Neural progenitor cell (in vitro differentiated cells): ENCODE data around the gene TAC3. TPM values are rescaled to one million over a fixed set of nuclear protein-coding genes. Genes with fewer than 3 reads are reported as not detected.
"Not testable (repeated sequence)": the region's sequence is repeated elsewhere in the genome, so short reads cannot be mapped to it uniquely, and the experiment has no call there.

ENCODE experiments used
- DNase-seq: peaks from one replicate; pipeline ENCODE4 v3.0.0-alpha.2; 2016; ENCODE audit warnings: low spot score
- H2AFZ ChIP-seq: fragments of 200-600 bp; sonication (generic); replicated peaks from 2 replicates; pipeline ENCODE4 v1.6.1; 2016; ENCODE audit warnings: antibody characterized with exemption
- H3F3A ChIP-seq: fragments of 200-600 bp; sonication (generic); 2 replicates; pipeline ENCODE4 v1.6.1; 2016; ENCODE audit warnings: antibody characterized with exemption, low read depth
- H3K27ac ChIP-seq: fragments of 200-600 bp; sonication (generic); 2 replicates; pipeline ENCODE4 v1.5.1; 2016; ENCODE audit warnings: mild to moderate bottlenecking
- H3K27me3 ChIP-seq: fragments of 200-600 bp; sonication (generic); 2 replicates; pipeline ENCODE4 v1.6.1; 2016; ENCODE audit warnings: mild to moderate bottlenecking, moderate library complexity
- H3K36me3 ChIP-seq: fragments of 200-600 bp; sonication (generic); 2 replicates; pipeline ENCODE4 v1.5.1; 2016
- H3K4me1 ChIP-seq: fragments of 200-600 bp; sonication (generic); 2 replicates; pipeline ENCODE4 v1.6.1; 2016; ENCODE audit warnings: mixed run types
- H3K4me2 ChIP-seq: fragments of 200-600 bp; sonication (generic); 2 replicates; pipeline ENCODE4 v1.6.1; 2016
- H3K4me3 ChIP-seq: fragments of 200-600 bp; sonication (generic); 2 replicates; pipeline ENCODE4 v1.5.1; 2016
- H3K79me2 ChIP-seq: fragments of 200-600 bp; sonication (generic); 2 replicates; pipeline ENCODE4 v1.6.1; 2016; ENCODE audit warnings: low read depth
- H3K9ac ChIP-seq: fragments of 200-600 bp; sonication (generic); 2 replicates; pipeline ENCODE4 v1.6.1; 2016
- H3K9me3 ChIP-seq: fragments of 200-600 bp; sonication (generic); 2 replicates; pipeline ENCODE4 v1.5.1; 2016; ENCODE audit warnings: low read depth
- H4K20me1 ChIP-seq: fragments of 200-600 bp; sonication (generic); 2 replicates; pipeline ENCODE4 v1.6.1; 2016; ENCODE audit warnings: low read depth
- H3K27ac Mint-ChIP-seq: 3 replicates; pipeline ENCODE4 v1.8.0; 2021; ENCODE audit warnings: mixed read lengths
- H3K27me3 Mint-ChIP-seq: 2 replicates; pipeline ENCODE4 v1.8.0; 2022; ENCODE audit warnings: low read depth, mild to moderate bottlenecking, inconsistent platforms, moderate library complexity, mixed read lengths; ENCODE audit not compliant: insufficient read depth
- H3K36me3 Mint-ChIP-seq: 3 replicates; pipeline ENCODE4 v1.8.0; 2021; ENCODE audit warnings: mixed read lengths
- H3K4me1 Mint-ChIP-seq: 3 replicates; pipeline ENCODE4 v1.8.0; 2021; ENCODE audit warnings: mixed read lengths
- H3K4me3 Mint-ChIP-seq: 3 replicates; pipeline ENCODE4 v1.8.0; 2021; ENCODE audit warnings: mild to moderate bottlenecking, moderate library complexity, mixed read lengths
- H3K9me3 Mint-ChIP-seq: 3 replicates; pipeline ENCODE4 v1.8.0; 2020; ENCODE audit warnings: mixed read lengths
- EZH2 ChIP-seq: fragments of 200-600 bp; sonication (generic); IDR thresholded peaks from 2 replicates; pipeline ENCODE4 v1.6.1; 2017; ENCODE audit warnings: antibody characterized with exemption, mild to moderate bottlenecking, moderate library complexity
- EZH2phosphoT487 ChIP-seq: fragments of 200-600 bp; sonication (generic); IDR thresholded peaks from 2 replicates; pipeline ENCODE4 v1.6.1; 2017; ENCODE audit warnings: antibody characterized with exemption
- total RNA-seq: library from RNA; depleted of rRNA; stranded (reverse); fragments of >200 nt; gene quantifications from 2 replicates; pipeline ENCODE4 v1.2.3, GENCODE V29; 2015; ENCODE audit warnings: low replicate concordance
- TF ChIP-seq, protein P1 (sequence below): fragments of 200-600 bp; sonication (generic); IDR thresholded peaks from 2 replicates; pipeline ENCODE4 v1.5.1; 2017; ENCODE audit warnings: antibody characterized with exemption, mild to moderate bottlenecking

The TAC3 gene
- total RNA-seq, 1 donor from 2014 or later = 6.0 TPM

DNA sequence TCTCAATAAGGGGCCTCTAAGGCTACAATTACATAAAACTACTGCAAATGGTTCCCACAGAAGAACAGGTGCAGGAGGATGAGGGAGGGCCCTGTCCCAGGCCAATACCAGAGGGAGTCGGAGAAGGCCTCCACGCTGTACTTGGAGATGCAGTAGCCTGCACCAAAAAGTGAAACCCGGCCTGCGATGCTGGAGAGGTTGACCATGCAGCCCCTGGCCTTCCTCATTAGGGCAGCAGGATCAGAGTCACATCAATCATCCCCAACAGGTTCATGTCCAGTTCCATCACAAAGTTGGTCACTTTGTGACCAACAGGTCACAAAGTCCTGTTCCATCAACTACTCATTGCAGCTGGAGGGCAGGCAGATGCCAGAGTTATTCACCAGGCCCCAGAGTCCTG, 32.9 kb downstream of the TAC3 start:
- Mint-ChIP-seq H3K36me3 (no peaks in the 10 kb centered on the region), H3K27ac (no peak overlapping the region), H3K27me3 (no peaks in the 10 kb centered on the region), H3K4me3 (no peak overlapping the region), H3K9me3 (no peaks in the 10 kb centered on the region), H3K4me1 (peaks cover 3% of the 10 kb centered on the region)
- TF ChIP-seq EZH2phosphoT487 (no peak), EZH2 (no peak)
- TF ChIP-seq, protein P1, sequence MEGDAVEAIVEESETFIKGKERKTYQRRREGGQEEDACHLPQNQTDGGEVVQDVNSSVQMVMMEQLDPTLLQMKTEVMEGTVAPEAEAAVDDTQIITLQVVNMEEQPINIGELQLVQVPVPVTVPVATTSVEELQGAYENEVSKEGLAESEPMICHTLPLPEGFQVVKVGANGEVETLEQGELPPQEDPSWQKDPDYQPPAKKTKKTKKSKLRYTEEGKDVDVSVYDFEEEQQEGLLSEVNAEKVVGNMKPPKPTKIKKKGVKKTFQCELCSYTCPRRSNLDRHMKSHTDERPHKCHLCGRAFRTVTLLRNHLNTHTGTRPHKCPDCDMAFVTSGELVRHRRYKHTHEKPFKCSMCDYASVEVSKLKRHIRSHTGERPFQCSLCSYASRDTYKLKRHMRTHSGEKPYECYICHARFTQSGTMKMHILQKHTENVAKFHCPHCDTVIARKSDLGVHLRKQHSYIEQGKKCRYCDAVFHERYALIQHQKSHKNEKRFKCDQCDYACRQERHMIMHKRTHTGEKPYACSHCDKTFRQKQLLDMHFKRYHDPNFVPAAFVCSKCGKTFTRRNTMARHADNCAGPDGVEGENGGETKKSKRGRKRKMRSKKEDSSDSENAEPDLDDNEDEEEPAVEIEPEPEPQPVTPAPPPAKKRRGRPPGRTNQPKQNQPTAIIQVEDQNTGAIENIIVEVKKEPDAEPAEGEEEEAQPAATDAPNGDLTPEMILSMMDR = no peak
- Histone ChIP-seq H3K27ac (no peak overlapping the region), H2AFZ (no peak overlapping the region), H3K27me3 (no peaks in the 10 kb centered on the region), H3K79me2 (no peaks in the 10 kb centered on the region), H3K4me3 (no peak overlapping the region), H3K4me1 (no peaks in the 10 kb centered on the region), H3K9me3 (no peaks in the 10 kb centered on the region), H3K9ac (no peak overlapping the region), H4K20me1 (no peaks in the 10 kb centered on the region), H3K4me2 (no peak overlapping the region), H3F3A (no peaks in the 10 kb centered on the region), H3K36me3 (no peaks in the 10 kb centered on the region)
- no peak for DNase-seq

DNA sequence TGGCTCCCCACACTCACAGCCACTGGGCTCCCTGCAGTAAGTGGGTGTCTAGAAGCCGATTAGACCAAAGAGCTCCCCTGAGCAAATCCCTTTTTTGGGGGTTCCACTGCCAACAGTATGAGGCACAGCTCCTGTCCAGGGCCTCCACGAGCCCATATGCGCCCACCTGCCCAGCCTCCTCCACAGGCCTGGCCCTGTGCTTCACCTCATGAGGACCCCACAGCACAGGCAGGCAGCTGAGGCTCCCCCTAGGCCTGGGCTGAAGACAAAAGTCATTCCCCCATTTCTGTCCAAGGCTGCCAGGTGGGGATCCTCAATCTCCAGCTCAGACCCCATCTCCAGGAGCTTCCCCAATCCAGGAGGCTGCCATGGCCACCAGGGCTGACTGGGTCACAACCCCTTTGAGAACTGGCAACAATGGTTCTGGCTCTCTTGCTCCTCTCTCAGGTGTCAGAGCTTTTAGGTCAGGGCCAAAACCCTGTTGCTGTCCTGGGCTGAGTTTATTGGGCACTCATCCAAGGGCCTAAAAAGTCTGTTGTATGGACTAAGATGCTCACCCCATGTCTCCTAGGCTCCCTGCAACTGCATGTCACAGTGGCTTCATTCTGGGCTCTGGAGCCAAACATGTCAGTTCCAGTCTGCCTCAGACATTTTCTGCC, 33.6 kb downstream of the TAC3 start:
- H3K4me3 ChIP-seq, H3K4me1 ChIP-seq, H3F3A ChIP-seq, H2AFZ ChIP-seq, H3K27ac Mint-ChIP-seq, H3K27me3 ChIP-seq, H3K9ac ChIP-seq, H3K9me3 Mint-ChIP-seq, H3K4me1 Mint-ChIP-seq, H3K4me2 ChIP-seq, H3K36me3 Mint-ChIP-seq, H3K4me3 Mint-ChIP-seq, H3K27ac ChIP-seq, H3K9me3 ChIP-seq, H4K20me1 ChIP-seq, H3K27me3 Mint-ChIP-seq, DNase-seq, H3K36me3 ChIP-seq, H3K79me2 ChIP-seq: not testable (repeated sequence)

DNA sequence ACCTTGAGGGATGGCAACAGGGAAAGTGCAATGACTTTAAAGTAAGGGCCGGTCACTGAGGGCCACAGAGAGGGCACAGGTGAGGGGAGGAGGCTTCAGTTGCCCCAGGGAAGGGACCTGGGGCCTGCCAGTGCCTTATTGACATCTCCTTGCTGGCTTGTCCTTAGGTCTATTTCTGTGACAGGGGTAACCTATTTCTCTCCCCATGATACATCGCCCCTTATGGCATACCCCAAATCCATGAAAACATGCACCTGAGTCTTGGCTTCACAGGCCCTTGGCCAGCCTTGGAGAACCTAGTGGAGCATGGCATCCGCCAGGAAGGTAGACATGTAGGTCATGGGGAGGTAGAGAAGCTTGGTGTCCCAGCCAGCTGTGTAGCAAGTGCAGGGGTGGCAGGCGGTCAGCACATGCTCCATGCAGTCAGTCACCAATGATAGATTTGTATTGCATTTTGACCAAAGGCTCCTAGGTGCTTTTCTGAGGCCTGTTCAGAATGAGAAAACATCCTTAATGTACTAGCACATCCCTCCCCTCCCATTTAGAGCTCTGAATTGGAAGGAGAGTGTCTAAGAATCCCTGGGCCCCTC, 35.3 kb downstream of the TAC3 start:
- H3K36me3 ChIP-seq = no peaks in the 10 kb centered on the region
- H3K4me3 ChIP-seq = no peak overlapping the region
- H3K9me3 Mint-ChIP-seq = no peaks in the 10 kb centered on the region
- TF ChIP-seq EZH2phosphoT487 = no peak
- TF ChIP-seq, protein P1 = no peak
- no peak for TF ChIP-seq EZH2
- H3K9me3 ChIP-seq = no peaks in the 10 kb centered on the region
- H3K27ac Mint-ChIP-seq = peak overlapping the region; percentile 22
- H3K4me1 ChIP-seq = no peaks in the 10 kb centered on the region
- no peak for DNase-seq
- no peak overlapping the region for H3K9ac ChIP-seq
- no peaks in the 10 kb centered on the region for H3K27me3 ChIP-seq
- H3K4me1 Mint-ChIP-seq = no peaks in the 10 kb centered on the region
- H3K27ac ChIP-seq = no peak overlapping the region
- H3K4me2 ChIP-seq = no peak overlapping the region
- H2AFZ ChIP-seq = no peak overlapping the region
- no peaks in the 10 kb centered on the region for H3F3A ChIP-seq
- H3K4me3 Mint-ChIP-seq = no peak overlapping the region
- H4K20me1 ChIP-seq = no peaks in the 10 kb centered on the region
- no peaks in the 10 kb centered on the region for H3K79me2 ChIP-seq
- no peaks in the 10 kb centered on the region for H3K27me3 Mint-ChIP-seq
- H3K36me3 Mint-ChIP-seq = no peaks in the 10 kb centered on the region

DNA sequence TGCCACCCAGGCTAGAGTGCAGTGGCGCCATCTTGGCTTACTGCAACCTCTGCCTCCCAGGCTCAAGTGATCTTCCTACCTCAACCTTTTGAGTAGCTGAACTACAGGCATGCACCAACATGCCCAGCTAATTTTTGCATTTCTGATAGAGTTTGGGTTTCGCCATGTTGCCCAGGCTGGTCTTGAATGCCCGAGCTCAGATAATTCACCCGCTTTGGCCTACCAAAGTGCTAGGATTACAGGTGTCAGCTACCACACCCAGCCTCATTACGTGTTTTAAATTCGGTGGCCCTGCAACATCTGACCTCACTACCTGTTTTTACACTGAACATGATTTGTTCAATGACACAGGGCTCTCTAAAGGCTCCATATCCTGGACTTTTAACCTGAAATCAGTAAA, 36.1 kb downstream of the TAC3 start:
- Histone ChIP-seq H3K4me2 (no peak overlapping the region), H3K79me2 (no peaks in the 10 kb centered on the region), H3K4me3 (no peak overlapping the region), H3K4me1 (no peaks in the 10 kb centered on the region), H3K9ac (no peak overlapping the region), H3F3A (no peaks in the 10 kb centered on the region), H3K36me3 (no peaks in the 10 kb centered on the region), H3K27me3 (no peaks in the 10 kb centered on the region), H3K27ac (no peak overlapping the region), H3K9me3 (no peaks in the 10 kb centered on the region), H2AFZ (no peak overlapping the region), H4K20me1 (no peaks in the 10 kb centered on the region)
- no peaks in the 10 kb centered on the region for H3K36me3 Mint-ChIP-seq
- no peak overlapping the region for H3K4me3 Mint-ChIP-seq
- no peak for DNase-seq
- no peaks in the 10 kb centered on the region for H3K9me3 Mint-ChIP-seq
- TF ChIP-seq EZH2 (no peak), EZH2phosphoT487 (no peak)
- TF ChIP-seq, protein P1 = no peak
- H3K27ac Mint-ChIP-seq = no peak overlapping the region
- no peaks in the 10 kb centered on the region for H3K4me1 Mint-ChIP-seq
- no peaks in the 10 kb centered on the region for H3K27me3 Mint-ChIP-seq
